Liver (tissue), 3 donors: ENCODE measurements around the gene NUP214.

ENCODE experiments used
- CTCF ChIP-seq: fragments of 150-350 bp; IDR thresholded peaks from 2 replicates; pipeline ENCODE4 v1.5.1; 2017; ENCODE audit warnings: improper control_type of control experiment, low read depth, low read length; ENCODE audit not compliant: missing input control
- FOXA1 ChIP-seq: IDR thresholded peaks from 2 replicates; pipeline ENCODE4 v1.6.1; 2016; ENCODE audit warnings: antibody characterized with exemption
- HNF4A ChIP-seq, 2 donors: conservative IDR thresholded peaks; 2 replicates each; pipeline ENCODE4 v1.6.1; 2016; ENCODE audit warnings: antibody characterized with exemption in 2 of 2, mild to moderate bottlenecking in 2 of 2
- HNF4G ChIP-seq: IDR thresholded peaks from 2 replicates; pipeline ENCODE4 v1.6.1; 2016; ENCODE audit warnings: antibody characterized with exemption
- JUND ChIP-seq, 2 donors: IDR thresholded peaks; 2 replicates each; pipeline ENCODE4 v1.6.1; 2016; ENCODE audit warnings: antibody characterized with exemption in 2 of 2
- REST ChIP-seq: IDR thresholded peaks from 2 replicates; pipeline ENCODE4 v1.6.1; 2016; ENCODE audit warnings: antibody characterized with exemption, mild to moderate bottlenecking
- RXRA ChIP-seq, 2 donors: IDR thresholded peaks; 2 replicates each; pipeline ENCODE4 v1.6.1; 2017 to 2018; ENCODE audit warnings: antibody characterized with exemption in 2 of 2, mild to moderate bottlenecking in 1 of 2
- SP1 ChIP-seq: IDR thresholded peaks from 2 replicates; pipeline ENCODE4 v1.6.1; 2018; ENCODE audit warnings: antibody characterized with exemption, mild to moderate bottlenecking
- TAF1 ChIP-seq: conservative IDR thresholded peaks from 2 replicates; pipeline ENCODE4 v1.6.1; 2016; ENCODE audit warnings: antibody characterized with exemption, mild to moderate bottlenecking
- YY1 ChIP-seq: IDR thresholded peaks from 2 replicates; pipeline ENCODE4 v1.6.1; 2016; ENCODE audit warnings: antibody characterized with exemption, mild to moderate bottlenecking
- ZBTB33 ChIP-seq: IDR thresholded peaks from 2 replicates; pipeline ENCODE4 v1.6.1; 2016; ENCODE audit warnings: antibody characterized with exemption
- donor health status: healthy.
- donor health status: healthy.

GRCh38 chr9:131169563-131170240 lies 44.3 kb downstream of the NUP214 start:
- TF ChIP-seq HNF4A (conservative IDR thresholded peaks at IDR 0.05) (no peak), CTCF (no peak), JUND (IDR thresholded peaks at IDR 0.05) (no peak), YY1 (no peak), REST (no peak), HNF4G (no peak), RXRA (IDR thresholded peaks at IDR 0.05) (no peak), ZBTB33 (no peak), SP1 (no peak), FOXA1 (no peak), TAF1 (no peak)
